SHP77 treated with DMSO at 0.1 percent for 48 hours (cell line): ENCODE measurements around the gene ACTL10.
"Not testable (repeated sequence)": the region's sequence is repeated elsewhere in the genome, so short reads cannot be mapped to it uniquely, and the experiment has no call there.

Source experiments
- DNase-seq: peaks from one replicate; lab custom pipeline; 2025; lab: John Stamatoyannopoulos, UW

ACTL10 gene

DNA sequence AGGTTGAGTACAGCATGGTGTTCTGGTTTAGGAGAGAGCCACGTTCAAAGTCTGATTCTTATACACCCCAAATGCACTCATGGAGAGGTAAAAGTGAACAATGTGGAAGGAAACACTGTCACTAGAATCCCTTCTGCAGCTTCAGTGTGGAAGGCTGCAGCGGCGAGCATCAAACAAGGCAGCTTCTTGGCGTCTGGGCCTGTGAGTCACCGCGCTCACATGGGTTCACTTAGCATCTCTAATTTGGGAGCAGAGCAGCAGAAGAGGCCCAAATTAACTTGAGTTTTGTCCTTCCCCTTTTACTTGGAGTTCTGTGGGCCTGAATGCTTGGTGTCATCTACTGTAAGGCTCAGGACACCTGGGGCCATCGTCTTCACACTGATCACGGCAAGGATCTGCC, 30.4 kb downstream of the ACTL10 start:
- DNase-seq = no peak

DNA sequence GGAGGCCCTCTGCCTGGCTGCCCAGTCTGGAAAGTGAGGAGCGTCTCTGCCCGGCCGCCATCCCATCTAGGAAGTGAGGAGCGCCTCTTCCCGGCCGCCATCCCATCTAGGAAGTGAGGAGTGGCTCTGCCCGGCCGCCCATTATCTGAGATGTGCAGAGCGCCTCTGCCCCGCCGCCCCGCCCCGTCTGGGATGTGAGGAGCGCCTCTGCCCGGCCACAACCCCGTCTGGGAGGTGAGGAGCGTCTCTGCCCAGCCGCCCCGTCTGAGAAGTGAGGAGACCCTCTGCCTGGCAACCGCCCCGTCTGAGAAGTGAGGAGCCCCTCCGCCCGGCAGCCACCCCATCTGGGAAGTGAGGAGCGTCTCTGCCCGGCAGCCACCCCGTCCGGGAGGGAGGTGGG, 32.2 kb downstream of the ACTL10 start:
- not testable (repeated sequence) for DNase-seq

DNA sequence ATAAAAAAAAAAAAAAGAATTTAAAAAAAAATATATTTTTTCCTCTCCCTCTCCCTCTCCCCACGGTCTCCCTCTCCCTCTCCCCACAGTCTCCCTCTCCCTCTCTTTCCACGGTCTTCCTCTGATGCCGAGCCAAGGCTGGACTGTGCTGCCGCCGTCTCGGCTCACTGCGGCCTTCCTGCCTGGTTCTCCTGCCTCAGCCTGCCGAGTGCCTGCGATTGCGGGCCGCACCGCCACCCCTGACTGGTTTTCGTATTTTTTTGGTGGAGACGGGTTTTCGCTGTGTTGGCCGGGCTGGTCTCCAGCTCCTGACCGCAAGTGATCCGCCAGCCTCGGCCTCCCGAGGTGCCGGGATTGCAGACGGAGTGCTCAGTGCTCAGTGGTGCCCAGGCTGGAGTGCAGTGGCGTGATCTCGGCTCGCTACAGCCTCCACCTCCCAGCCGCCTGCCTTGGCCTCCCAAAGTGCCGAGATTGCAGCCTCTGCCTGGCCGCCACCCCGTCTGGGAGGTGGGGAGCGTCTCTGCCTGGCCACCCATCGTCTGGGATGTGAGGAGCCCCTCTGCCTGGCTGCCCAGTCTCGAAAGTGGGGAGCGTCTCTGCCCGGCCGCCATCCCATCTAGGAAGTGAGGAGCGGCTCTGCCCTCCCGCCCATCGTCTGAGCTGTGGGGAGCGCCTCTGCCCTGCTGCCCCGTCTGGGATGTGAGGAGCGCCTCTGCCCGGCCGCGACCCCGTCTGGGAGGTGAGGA, 34.1 kb downstream of the ACTL10 start:
- not testable (repeated sequence) for DNase-seq

DNA sequence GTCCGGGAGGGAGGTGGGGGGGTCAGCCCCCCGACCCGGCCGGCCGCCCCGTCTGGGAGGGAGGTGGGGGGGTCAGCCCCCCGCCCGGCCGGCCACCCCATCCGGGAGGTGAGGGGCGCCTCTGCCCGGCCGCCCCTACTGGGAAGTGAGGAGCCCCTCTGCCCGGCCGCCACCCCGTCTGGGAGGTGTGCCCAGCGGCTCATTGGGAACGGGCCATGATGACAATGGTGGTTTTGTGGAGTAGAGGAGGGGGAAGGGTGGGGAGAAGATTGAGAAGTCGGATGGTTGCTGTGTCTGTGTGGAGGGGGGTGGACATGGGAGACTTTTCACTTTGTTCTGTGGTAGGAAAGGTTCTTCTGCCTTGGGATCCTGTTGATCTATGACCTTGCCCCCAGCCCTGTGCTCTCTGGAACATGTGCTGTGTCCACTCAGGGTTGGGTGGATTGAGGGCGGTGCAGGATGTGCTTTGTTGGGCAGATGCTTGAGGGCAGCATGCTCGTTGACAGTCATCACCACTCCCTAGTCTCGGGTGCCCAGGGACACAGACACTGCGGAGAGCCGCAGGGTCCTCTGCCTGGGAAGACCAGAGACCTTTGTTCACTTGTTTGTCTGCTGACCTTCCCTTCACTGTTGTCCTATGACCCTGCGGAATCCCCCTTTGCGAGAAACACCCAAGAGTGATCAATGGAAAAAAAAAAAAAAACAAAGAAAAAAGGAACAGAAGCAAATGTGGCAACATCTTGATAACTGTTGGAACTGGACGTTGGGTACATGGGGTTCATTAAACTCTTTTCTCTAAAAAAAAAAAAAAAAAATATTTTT, 35.1 kb downstream of the ACTL10 start:
- no peak for DNase-seq

DNA sequence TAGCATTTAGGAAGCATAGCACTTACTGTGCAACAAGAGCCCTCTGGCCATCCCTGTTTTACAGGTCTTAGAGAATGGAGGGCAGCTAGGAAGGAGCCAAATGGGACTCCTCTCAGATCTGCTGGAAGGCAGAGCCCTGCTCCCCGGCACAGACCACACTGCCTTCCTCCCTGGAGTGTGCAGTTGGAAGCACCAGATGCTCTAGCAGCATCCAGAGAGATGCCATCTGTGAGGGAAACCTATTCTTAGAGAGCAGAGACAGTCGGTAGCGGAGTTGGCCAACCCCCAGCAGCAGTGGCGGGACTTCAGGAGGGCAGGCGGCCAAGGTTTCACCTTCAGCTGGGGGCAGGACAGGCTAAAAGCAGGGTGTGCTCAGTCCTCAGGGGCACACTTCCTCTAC, 36.1 kb downstream of the ACTL10 start:
- DNase-seq = no peak

DNA sequence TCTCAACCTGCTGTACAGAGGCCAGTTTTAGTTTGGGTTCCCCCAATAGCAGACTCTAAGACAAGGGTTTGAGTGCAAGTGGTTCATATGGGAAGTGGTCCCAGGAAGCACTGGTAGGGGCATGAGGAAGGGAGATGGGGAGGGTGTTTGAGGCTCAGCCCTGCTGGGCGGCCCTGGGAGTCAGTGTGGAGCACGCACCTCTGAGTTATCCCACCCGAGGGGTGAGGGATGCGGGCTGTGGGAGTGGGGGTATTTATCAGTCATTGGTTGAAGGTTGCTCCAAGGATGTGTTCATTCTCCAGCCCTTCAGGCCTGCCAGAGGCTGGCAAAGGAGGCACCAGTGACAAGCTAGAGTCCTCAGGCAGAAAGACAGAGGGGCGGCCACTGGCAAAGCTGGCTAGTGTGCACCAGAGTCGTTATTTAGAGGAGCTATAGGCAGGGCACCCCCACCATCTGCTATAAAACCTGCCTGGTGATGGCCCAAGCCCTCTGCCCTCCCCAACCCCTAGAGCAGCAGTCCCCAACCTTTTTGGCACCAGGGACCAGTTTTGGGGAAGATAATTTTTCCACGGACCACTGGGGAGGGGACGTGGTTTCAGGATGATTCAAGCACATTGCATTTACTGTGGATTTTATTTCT, 36.9 kb downstream of the ACTL10 start:
- DNase-seq = no peak

DNA sequence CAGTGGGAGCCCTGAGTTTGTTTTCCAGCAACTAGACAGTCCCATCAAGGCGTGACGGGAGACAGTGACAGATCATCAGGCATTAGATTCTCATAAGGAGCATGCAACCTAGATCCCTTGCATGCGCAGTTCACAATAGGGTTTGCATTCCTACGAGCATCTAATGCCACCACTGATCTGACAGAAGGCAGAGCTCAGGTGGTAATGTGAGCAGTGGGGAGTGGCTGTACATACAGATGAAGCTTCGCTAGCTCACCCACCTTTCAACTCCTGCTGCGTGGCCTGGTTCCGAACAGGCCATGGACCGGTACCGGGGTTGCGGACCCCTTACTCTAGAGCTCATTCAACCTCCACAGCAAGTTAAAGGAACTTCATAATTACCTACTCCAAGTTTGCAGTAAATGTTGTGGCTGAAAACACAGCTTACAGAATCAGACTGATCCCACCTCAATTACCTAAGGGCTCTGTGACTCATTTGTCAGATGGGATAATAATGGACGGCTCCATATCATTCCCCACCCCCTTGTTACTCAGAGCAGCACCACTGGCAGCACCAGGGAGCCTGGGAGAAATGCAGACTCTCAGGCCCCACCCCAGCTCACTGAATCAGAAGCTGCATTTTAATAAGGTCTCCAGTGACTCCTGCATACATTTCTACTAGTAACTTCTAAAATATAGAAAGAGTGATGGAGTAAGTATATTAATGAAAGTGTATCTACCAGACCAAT, 37.6 kb downstream of the ACTL10 start:
- DNase-seq = no peak

DNA sequence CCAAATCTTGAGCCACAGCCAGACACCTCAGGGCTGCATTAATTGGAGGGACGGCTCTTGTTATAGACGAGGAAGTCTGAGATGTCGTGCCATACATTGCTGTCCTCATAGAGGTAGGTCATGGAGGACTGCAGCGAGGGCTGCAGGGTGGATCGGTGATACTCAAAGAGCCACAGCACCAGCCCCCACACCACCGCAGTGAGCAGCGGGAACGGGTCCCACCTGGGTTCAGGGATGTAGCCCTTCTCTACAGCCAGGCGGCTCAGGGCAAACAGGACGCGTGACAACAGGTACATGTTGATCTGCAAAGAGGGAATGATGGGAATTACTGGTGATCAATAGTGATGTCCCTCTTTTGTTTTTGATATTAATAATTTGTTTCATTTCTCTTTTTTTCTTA, 40.9 kb downstream of the ACTL10 start:
- no peak for DNase-seq

DNA sequence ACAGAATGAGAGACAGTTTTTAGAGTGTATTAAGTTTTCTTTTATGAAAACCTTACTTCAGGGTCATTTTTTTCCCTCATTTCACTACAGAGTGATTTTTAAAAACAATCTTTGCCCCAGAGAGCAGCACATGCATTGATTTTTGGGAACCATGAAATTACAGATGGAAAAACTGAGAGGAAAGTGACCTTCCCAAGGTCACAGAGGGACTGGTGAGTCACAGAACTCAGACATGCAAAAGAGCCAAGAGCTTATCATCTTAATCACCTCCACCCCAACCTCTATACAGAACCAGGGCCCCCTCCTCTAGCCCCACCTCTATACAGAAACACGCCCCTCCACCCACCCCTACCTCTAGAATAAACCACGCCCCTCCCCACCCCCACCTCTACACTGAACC, 42.7 kb downstream of the ACTL10 start:
- DNase-seq = no peak

DNA sequence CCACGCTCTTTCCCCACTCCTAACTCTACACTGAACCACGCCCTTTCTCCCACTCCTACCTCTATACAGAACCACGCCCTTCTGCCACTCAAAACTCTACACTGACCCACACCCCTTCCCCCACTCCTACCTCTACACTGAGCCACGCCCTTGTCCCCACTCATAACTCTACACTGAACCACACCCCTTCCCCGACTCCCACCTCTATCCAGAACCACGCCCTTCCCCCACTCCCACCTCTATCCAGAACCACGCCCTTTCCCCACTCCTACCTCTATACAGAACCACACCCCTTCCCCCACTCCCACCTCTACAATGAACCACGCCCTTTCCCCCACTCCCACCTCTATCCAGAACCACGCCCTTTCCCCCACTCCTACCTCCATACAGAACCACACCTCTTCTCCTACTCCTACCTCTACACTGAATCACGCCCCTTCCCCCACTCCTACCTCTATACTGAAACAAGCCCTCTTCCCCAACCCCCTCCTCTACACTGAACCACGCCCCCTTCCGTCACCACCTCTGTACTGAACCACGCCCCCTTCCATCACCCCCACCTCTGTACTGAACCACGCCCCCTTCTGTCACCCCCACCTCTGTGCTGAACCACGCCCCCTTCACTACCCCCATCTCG, 43.3 kb downstream of the ACTL10 start:
- no peak for DNase-seq

DNA sequence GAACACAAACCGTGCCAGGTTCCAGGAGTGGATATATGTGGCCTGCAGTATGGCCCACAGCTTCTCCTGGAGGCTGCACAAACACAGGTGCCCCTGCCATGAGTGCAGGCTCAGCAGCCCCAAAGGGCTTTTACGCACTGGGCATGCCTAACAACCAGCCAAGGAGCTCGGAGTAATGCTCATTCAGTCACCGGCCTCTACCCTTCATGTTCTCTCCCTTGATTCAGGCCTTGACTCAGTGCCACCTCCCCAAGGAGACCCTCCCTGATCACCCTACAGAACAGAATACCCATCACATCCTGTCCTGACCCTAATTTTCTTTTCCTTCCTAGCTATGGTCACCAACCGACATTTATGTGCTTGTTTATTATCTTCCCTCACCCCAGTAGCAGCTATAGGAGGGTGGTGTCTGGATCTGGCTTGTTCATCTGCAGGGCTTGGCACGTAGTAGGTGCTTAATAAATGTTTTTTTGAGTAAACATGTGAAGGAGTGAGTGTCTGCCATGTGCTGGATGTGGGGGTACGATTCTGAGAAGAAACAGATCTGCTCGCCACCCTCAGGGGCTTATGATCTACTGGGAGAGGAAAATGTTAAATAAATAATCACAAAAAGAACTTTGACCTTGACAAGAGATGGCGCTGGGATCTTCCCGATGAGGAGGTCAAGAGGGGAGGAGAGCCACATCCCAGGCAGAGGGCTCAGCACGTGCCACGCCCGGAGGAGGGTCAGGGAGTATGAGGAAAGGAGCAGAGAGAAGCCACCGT, 44.1 kb downstream of the ACTL10 start:
- DNase-seq = no peak

DNA sequence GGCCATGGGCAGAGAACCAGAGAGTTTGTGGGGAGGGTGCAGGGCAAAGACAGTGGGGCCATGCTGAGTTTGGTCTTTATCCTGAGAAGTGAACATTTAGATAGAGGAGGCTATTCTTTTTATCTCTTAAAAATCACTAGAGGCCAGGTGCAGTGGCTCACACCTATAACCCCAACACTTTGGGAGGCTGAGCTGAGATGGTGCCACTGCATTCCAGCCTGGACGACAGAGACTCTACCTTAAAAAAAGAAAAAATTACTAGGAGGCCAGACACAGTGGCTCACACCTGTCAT, 44.6 kb downstream of the ACTL10 start:
- no peak for DNase-seq

DNA sequence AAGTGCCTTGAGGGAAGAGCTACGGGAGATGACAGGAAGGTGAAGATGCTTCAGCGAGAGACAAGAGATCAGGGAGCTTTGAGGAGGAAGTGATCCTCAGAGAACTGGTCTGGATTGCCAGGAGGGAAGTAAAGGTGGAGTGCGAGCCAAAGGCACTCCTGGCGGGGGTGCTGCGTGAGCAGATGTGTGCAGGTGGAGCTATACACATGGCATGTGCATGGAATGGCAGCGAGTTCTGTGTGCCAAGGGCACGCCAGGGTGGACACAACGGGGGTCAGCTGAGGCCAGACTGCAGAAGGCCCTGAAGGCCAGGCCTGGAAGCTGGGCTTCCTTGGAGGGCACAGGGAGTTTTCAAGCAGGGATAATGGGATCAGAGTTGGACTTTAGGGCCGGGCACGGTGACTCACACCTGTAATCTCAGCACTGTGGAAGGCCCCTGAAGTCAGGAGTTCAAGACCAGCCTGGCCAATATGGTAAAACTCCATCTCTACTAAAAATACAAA, 47.2 kb downstream of the ACTL10 start:
- DNase-seq = no peak

DNA sequence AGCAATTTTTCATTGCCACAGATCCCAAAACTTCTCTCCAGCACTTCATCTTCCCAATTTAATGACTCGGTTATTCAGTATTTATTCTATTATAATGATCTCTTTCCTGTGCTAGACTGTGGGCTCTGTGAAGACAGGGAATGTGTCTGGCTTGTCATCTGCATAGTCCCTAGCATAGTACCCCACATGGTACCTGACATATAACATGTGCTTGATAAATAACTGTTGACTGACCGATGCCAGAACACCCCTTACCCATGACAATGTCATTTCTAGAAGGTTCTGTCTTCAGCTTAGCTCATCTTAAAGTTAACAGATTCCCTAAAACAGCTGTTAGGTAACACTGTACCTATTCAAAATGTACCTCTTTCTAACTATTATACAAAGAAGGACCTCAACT, 49.8 kb downstream of the ACTL10 start:
- DNase-seq = no peak
